OCI-LY7 (cell line): ENCODE measurements around the gene JPH2. TPM values are rescaled to one million over a fixed set of nuclear protein-coding genes. Genes with fewer than 3 reads are reported as not detected.

ENCODE experiments used
- BruUV-seq: library from RNA; stranded (reverse); fragments of 400-500 nt; replicated peaks from 2 replicates; lab custom pipeline; 2021; lab: Mats Ljungman, UMichigan
- CTCF ChIA-PET: fragments of 300-600 bp; sonication (Branson Sonifier 250); formaldehyde crosslinking; loops from one replicate; lab custom pipeline; 2022; ENCODE audit warnings: antibody characterized with exemption; ENCODE audit not compliant: unreplicated experiment; lab: Charles Lee
- POLR2A ChIA-PET: fragments of 300-600 bp; sonication (Branson Sonifier 250); formaldehyde crosslinking; loops from one replicate; lab custom pipeline; 2022; ENCODE audit warnings: antibody characterized with exemption; lab: Charles Lee
- DNase-seq: peaks from one replicate; pipeline ENCODE4 v3.0.0-alpha.2; 2015; ENCODE audit warnings: low spot score
- H2AFZ ChIP-seq: fragments of 200-600 bp; sonication (generic), shearing (Covaris generic); 2 replicates; pipeline ENCODE4 v1.6.1; 2014; ENCODE audit warnings: mild to moderate bottlenecking, antibody characterized with exemption, low read length, moderate library complexity
- H3K27ac ChIP-seq: fragments of 200-600 bp; sonication (generic); 2 replicates; pipeline ENCODE4 v1.5.1; 2014; ENCODE audit warnings: mixed run types, low read depth, mild to moderate bottlenecking, moderate library complexity, low read length, inconsistent platforms; ENCODE audit not compliant: poor library complexity, severe bottlenecking
- H3K36me3 ChIP-seq: fragments of 200-600 bp; sonication (generic); 2 replicates; pipeline ENCODE4 v1.6.1; 2014; ENCODE audit warnings: mild to moderate bottlenecking, antibody characterized with exemption, low read length, moderate library complexity, mixed read lengths; ENCODE audit not compliant: insufficient read depth
- H3K4me1 ChIP-seq: fragments of 200-600 bp; sonication (generic); 2 replicates; pipeline ENCODE4 v1.5.1; 2014; ENCODE audit warnings: mild to moderate bottlenecking, low read length; ENCODE audit not compliant: insufficient read depth, poor library complexity, severe bottlenecking
- H3K4me2 ChIP-seq: fragments of 200-600 bp; sonication (generic); 2 replicates; pipeline ENCODE4 v1.6.1; 2014; ENCODE audit warnings: mild to moderate bottlenecking, low read length
- H3K4me3 ChIP-seq: fragments of 200-600 bp; sonication (generic); 2 replicates; pipeline ENCODE4 v1.5.1; 2014; ENCODE audit warnings: mild to moderate bottlenecking, low read depth, low read length; ENCODE audit not compliant: poor library complexity, severe bottlenecking
- H3K79me2 ChIP-seq: fragments of 200-600 bp; sonication (generic); 2 replicates; pipeline ENCODE4 v1.6.1; 2016; ENCODE audit warnings: low read depth, mild to moderate bottlenecking, low read length, moderate library complexity, mixed read lengths; ENCODE audit not compliant: insufficient read depth
- H3K9me2 ChIP-seq: fragments of 200-600 bp; sonication (generic); 2 replicates; pipeline ENCODE4 v1.6.1; 2016; ENCODE audit warnings: mild to moderate bottlenecking, low read length, mixed read lengths; ENCODE audit not compliant: insufficient read depth
- H3K9me3 ChIP-seq: fragments of 200-600 bp; sonication (generic); 2 replicates; pipeline ENCODE4 v1.6.1; 2014; ENCODE audit warnings: mild to moderate bottlenecking, mixed run types, low read length, mixed read lengths
- H4K20me1 ChIP-seq: fragments of 200-600 bp; sonication (generic); 2 replicates; pipeline ENCODE4 v1.6.1; 2014; ENCODE audit warnings: mild to moderate bottlenecking, antibody characterized with exemption, low read length, moderate library complexity, mixed read lengths; ENCODE audit not compliant: insufficient read depth
- CTCF ChIP-seq: fragments of 200-600 bp; sonication (generic); conservative IDR thresholded peaks from 2 replicates; pipeline ENCODE4 v1.5.1; 2014; ENCODE audit warnings: mild to moderate bottlenecking, antibody characterized with exemption, low read length, moderate library complexity, mixed read lengths
- EZH2phosphoT487 ChIP-seq: fragments of 200-600 bp; sonication (generic); IDR thresholded peaks from 2 replicates; pipeline ENCODE4 v1.6.1; 2018; ENCODE audit warnings: low read depth, borderline replicate concordance, mild to moderate bottlenecking, mixed run types, antibody characterized with exemption, low read length, moderate library complexity, mixed read lengths
- intact Hi-C: fragments of 100-400 bp; cut with micrococcal nuclease; formaldehyde crosslinking; loops from one replicate; pipeline ENCODE4 v1.10.0; 2022; ENCODE audit not compliant: unreplicated experiment
- total RNA-seq, 2 experiments: library from RNA; depleted of rRNA in 1 of 2; stranded (reverse); fragments of >200 nt in 1 of 2; shearing (Covaris generic) in 1 of 2; gene quantifications; 2 replicates each; pipeline ENCODE4 v1.2.3, GENCODE V29; 2014 to 2022

The JPH2 gene
- total RNA-seq, 2 experiments from 2014 or later, result not detected

GRCh38 chr20:44173846-44174245 lies 13.1 kb downstream of the JPH2 start:
- Histone ChIP-seq H3K9me3 (no peaks in the 10 kb centered on the region), H3K27ac (no peak overlapping the region), H3K4me1 (no peaks in the 10 kb centered on the region), H3K9me2 (no peaks in the 10 kb centered on the region), H3K36me3 (no peaks in the 10 kb centered on the region), H2AFZ (no peak overlapping the region), H3K4me2 (no peak overlapping the region), H4K20me1 (no peaks in the 10 kb centered on the region), H3K79me2 (no peaks in the 10 kb centered on the region), H3K4me3 (no peak overlapping the region)
- ChIA-PET POLR2A (no interaction called here), CTCF (no interaction called here)
- TF ChIP-seq EZH2phosphoT487, result no peak
- no peak for TF ChIP-seq CTCF
- no peak for DNase-seq
- no TSS peak for BruUV-seq
- intact Hi-C loops, result no loop called here

DNA sequence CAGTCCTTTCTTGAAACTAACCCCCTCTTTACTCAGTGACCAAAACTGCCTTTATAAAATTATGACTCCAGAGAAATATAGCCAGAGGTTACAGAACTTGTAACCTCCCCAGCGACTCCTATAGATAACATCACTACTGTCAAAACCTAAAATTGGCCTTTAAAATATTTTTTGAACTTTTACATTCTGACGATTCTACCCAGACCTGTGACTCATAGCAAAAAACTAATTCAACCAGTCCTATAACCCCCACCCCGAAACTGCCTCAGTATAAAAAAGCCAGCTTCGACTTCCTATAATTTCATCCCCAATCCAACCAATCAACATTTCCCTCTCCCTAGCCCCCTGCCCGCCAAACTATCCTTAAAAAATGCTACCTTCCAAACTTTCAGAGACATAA lies 13.9 kb downstream of the JPH2 start:
- BruUV-seq, result no TSS peak
- DNase-seq, result no peak

GRCh38 chr20:44172572-44172950 lies 14.4 kb downstream of the JPH2 start:
- no peaks in the 10 kb centered on the region for H4K20me1 ChIP-seq
- TF ChIP-seq EZH2phosphoT487 (no peak), CTCF (no peak)
- intact Hi-C loops, result no loop called here
- H3K4me2 ChIP-seq, result no peak overlapping the region
- no peaks in the 10 kb centered on the region for H3K79me2 ChIP-seq
- no peak overlapping the region for H3K27ac ChIP-seq
- ChIA-PET CTCF (no interaction called here), POLR2A (no interaction called here)
- DNase-seq, result no peak
- H3K4me1 ChIP-seq, result no peaks in the 10 kb centered on the region
- BruUV-seq, result no TSS peak
- H3K9me3 ChIP-seq, result no peaks in the 10 kb centered on the region
- H3K36me3 ChIP-seq, result no peaks in the 10 kb centered on the region
- no peak overlapping the region for H3K4me3 ChIP-seq
- no peak overlapping the region for H2AFZ ChIP-seq
- no peaks in the 10 kb centered on the region for H3K9me2 ChIP-seq

More for the DNA sequence above, 13.9 kb downstream of the JPH2 start:
- intact Hi-C loops, result no loop called here
- no peak overlapping the region for H3K4me2 ChIP-seq
- H4K20me1 ChIP-seq, result no peaks in the 10 kb centered on the region
- H3K36me3 ChIP-seq, result no peaks in the 10 kb centered on the region
- CTCF ChIA-PET, result no interaction called here
- H3K4me3 ChIP-seq, result no peak overlapping the region
- H2AFZ ChIP-seq, result no peak overlapping the region
- no peaks in the 10 kb centered on the region for H3K4me1 ChIP-seq
- no peaks in the 10 kb centered on the region for H3K79me2 ChIP-seq
- no peak for TF ChIP-seq CTCF
- no peak for TF ChIP-seq EZH2phosphoT487
- no peaks in the 10 kb centered on the region for H3K9me3 ChIP-seq
- POLR2A ChIA-PET, result no interaction called here
- H3K27ac ChIP-seq, result no peak overlapping the region
- H3K9me2 ChIP-seq, result no peaks in the 10 kb centered on the region
